ENCODE data around the gene MEF2A.

Gene MEF2A

GRCh38 chr15:99620178-99620577 lies 54.4 kb downstream of the MEF2A start:
- TF ChIP-seq BACH2 (CRISPR knock-in tag; IDR thresholded peaks at IDR 0.05; ENCODE audit: borderline replicate concordance): no peak
- no peak for TF ChIP-seq POU6F1 (CRISPR knock-in tag; IDR thresholded peaks at IDR 0.05; ENCODE audit: borderline replicate concordance, low read depth)
- TF ChIP-seq ESRRG (CRISPR knock-in tag; IDR thresholded peaks at IDR 0.05): no peak
- TF ChIP-seq TOX (CRISPR knock-in tag; IDR thresholded peaks at IDR 0.05; ENCODE audit: borderline replicate concordance): no peak
- no peak for TF ChIP-seq CREB5 (CRISPR knock-in tag; IDR thresholded peaks at IDR 0.05; ENCODE audit: low read depth)
- no peak for TF ChIP-seq RARB (CRISPR knock-in tag; IDR thresholded peaks at IDR 0.05)
- TF ChIP-seq ZNF70 (CRISPR knock-in tag; IDR thresholded peaks at IDR 0.05): no peak
- TF ChIP-seq TCF4 (CRISPR knock-in tag; IDR thresholded peaks at IDR 0.05; ENCODE audit: borderline replicate concordance): no peak
- no peak for TF ChIP-seq ZNF565 (CRISPR knock-in tag; conservative IDR thresholded peaks at IDR 0.05; ENCODE audit: low read depth)
- TF ChIP-seq ZNF8 (CRISPR knock-in tag; IDR thresholded peaks at IDR 0.05): no peak
- TF ChIP-seq ZFP3 (CRISPR knock-in tag; IDR thresholded peaks at IDR 0.05): no peak
- TF ChIP-seq ISL1 (CRISPR knock-in tag; IDR thresholded peaks at IDR 0.05): no peak
- no peak for TF ChIP-seq ZFP30 (CRISPR knock-in tag; IDR thresholded peaks at IDR 0.05)
- TF ChIP-seq, protein P1, sequence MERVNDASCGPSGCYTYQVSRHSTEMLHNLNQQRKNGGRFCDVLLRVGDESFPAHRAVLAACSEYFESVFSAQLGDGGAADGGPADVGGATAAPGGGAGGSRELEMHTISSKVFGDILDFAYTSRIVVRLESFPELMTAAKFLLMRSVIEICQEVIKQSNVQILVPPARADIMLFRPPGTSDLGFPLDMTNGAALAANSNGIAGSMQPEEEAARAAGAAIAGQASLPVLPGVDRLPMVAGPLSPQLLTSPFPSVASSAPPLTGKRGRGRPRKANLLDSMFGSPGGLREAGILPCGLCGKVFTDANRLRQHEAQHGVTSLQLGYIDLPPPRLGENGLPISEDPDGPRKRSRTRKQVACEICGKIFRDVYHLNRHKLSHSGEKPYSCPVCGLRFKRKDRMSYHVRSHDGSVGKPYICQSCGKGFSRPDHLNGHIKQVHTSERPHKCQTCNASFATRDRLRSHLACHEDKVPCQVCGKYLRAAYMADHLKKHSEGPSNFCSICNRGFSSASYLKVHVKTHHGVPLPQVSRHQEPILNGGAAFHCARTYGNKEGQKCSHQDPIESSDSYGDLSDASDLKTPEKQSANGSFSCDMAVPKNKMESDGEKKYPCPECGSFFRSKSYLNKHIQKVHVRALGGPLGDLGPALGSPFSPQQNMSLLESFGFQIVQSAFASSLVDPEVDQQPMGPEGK (CRISPR knock-in tag; IDR thresholded peaks at IDR 0.05; ENCODE audit: borderline replicate concordance): no peak
- TF ChIP-seq ARNTL (CRISPR knock-in tag; IDR thresholded peaks at IDR 0.05; ENCODE audit: borderline replicate concordance, low read depth): no peak
- no peak for TF ChIP-seq ZC3H10 (CRISPR knock-in tag; IDR thresholded peaks at IDR 0.05)
- TF ChIP-seq OSR1 (CRISPR knock-in tag; IDR thresholded peaks at IDR 0.05): no peak
- TF ChIP-seq CSRNP3 (CRISPR knock-in tag; IDR thresholded peaks at IDR 0.05): no peak
- no peak for TF ChIP-seq GLIS3 (CRISPR knock-in tag; IDR thresholded peaks at IDR 0.05)
- ATAC-seq: no peak

- TF ChIP-seq OSR1 (CRISPR knock-in tag; IDR thresholded peaks at IDR 0.05) (no peak), ZFP30 (CRISPR knock-in tag; IDR thresholded peaks at IDR 0.05) (no peak), GLIS3 (CRISPR knock-in tag; IDR thresholded peaks at IDR 0.05) (no peak), POU6F1 (CRISPR knock-in tag; IDR thresholded peaks at IDR 0.05; ENCODE audit: borderline replicate concordance, low read depth) (no peak), TSHZ2 (CRISPR knock-in tag; IDR thresholded peaks at IDR 0.05) (no peak), ZC3H10 (CRISPR knock-in tag; IDR thresholded peaks at IDR 0.05) (no peak), ZNF565 (CRISPR knock-in tag; conservative IDR thresholded peaks at IDR 0.05; ENCODE audit: low read depth) (no peak), TCF4 (CRISPR knock-in tag; IDR thresholded peaks at IDR 0.05; ENCODE audit: borderline replicate concordance) (no peak), ESRRG (CRISPR knock-in tag; IDR thresholded peaks at IDR 0.05) (no peak), CSRNP3 (CRISPR knock-in tag; IDR thresholded peaks at IDR 0.05) (no peak), CREB5 (CRISPR knock-in tag; IDR thresholded peaks at IDR 0.05; ENCODE audit: low read depth) (no peak), BACH2 (CRISPR knock-in tag; IDR thresholded peaks at IDR 0.05; ENCODE audit: borderline replicate concordance) (no peak), ISL1 (CRISPR knock-in tag; IDR thresholded peaks at IDR 0.05) (no peak), SNAI2 (CRISPR knock-in tag; IDR thresholded peaks at IDR 0.05) (no peak), TOX (CRISPR knock-in tag; IDR thresholded peaks at IDR 0.05; ENCODE audit: borderline replicate concordance) (no peak)
- TF ChIP-seq, protein P1 (CRISPR knock-in tag; IDR thresholded peaks at IDR 0.05; ENCODE audit: borderline replicate concordance): no peak
- no peak for ATAC-seq
Measured at GRCh38 chr15:99621767-99622166, 56.0 kb downstream of the MEF2A start.
